ENCODE measurements around the gene MDFIC. TPM values are rescaled to one million over a fixed set of nuclear protein-coding genes. Genes with fewer than 3 reads are reported as not detected.

MDFIC gene
- total and polyA plus RNA-seq, 12 donors = 7.6 to 55.7 (median 33.6) TPM

DNA sequence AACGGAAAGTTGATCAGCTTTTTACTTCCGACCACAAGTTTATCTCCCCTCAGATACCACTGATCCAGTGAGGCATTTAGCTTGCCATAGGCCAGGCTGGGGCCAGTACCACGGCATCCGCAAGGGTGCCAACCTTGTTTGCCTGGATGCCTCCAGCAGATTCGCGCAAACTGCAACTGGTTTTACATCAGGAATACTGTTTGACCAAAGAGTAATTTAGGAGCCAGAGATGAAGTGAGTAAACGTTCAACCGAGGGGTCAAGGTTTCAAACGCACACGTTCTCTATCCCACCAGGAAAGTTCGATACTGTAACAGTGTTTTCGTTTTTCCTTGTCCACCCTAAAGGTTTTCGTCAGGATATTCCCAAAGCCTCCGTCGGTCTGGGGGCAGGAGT lies 266 bp upstream of the MDFIC start:
- Histone ChIP-seq H3K4me1 (peaks cover 0 to 43% (median 27%) of the 10 kb centered on the region in 9 donors), H3K27ac (peak overlapping the region; percentile 79 to 97 (median 90)), H3K36me3 (peaks cover 0 to 6% (median 0%) of the 10 kb centered on the region in 9 donors), H3K9me3 (no peaks in the 10 kb centered on the region), H3K27me3 (no peaks in the 10 kb centered on the region), H3K4me3 (peak overlapping the region in 9 of 10 donors; percentile 60 to 91 (median 87))
- TF ChIP-seq, protein P1, sequence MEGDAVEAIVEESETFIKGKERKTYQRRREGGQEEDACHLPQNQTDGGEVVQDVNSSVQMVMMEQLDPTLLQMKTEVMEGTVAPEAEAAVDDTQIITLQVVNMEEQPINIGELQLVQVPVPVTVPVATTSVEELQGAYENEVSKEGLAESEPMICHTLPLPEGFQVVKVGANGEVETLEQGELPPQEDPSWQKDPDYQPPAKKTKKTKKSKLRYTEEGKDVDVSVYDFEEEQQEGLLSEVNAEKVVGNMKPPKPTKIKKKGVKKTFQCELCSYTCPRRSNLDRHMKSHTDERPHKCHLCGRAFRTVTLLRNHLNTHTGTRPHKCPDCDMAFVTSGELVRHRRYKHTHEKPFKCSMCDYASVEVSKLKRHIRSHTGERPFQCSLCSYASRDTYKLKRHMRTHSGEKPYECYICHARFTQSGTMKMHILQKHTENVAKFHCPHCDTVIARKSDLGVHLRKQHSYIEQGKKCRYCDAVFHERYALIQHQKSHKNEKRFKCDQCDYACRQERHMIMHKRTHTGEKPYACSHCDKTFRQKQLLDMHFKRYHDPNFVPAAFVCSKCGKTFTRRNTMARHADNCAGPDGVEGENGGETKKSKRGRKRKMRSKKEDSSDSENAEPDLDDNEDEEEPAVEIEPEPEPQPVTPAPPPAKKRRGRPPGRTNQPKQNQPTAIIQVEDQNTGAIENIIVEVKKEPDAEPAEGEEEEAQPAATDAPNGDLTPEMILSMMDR (IDR thresholded peaks at IDR 0.05) = no peak
- 29 to 30% methylated on average over 15 of the region's 15 CpGs for WGBS, 2 donors
- DNase-seq (peak; percentile 11 to 24), ATAC-seq (peak in 5 of 8 donors; percentile 16 to 48 (median 25))
- intact Hi-C loops (cut with DNase I) = loop anchor here in 9 of 10 donors (5.0 to 10.0 kb wide), 8 partner anchors 53 to 293 kb away; no protein-coding TSS in a partner anchor

DNA sequence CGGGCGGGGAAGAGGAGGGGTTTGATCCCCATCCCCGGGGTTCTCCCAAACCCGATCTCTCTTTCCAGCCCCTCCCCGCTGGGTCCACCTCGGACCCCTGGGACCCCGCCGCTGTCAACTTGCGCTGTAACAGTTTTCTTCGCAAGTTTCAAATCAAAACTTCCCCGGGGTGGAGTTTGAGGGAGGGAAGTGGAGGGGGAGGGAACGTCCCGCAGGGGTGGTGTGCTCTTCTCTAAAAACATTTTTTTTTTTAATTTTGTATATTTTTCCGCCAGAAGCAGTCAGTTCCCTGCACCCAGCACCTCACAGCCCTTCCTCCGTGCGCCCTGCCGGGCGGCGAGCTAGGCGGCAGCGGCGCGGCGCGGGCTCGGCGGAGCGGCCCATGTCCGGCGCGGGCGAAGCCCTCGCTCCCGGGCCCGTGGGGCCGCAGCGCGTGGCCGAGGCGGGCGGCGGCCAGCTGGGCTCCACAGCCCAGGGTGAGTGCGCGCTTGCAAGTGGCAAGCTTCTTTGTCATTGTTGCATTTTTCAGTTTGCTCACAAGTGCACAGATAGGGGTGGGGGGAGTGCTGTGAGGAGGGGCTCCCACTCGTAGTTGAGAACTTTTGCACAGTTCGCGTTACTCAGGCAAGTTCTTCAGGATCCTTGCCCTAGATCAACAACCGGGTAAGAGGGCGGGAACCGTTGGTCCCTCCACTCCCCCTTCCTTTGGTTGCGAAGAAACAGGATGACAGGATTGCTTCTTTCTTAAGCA lies 933 bp downstream of the MDFIC start:
- Histone ChIP-seq H3K27me3 (no peaks in the 10 kb centered on the region), H3K9me3 (no peaks in the 10 kb centered on the region), H3K4me3 (peak overlapping the region; percentile 43 to 91 (median 86)), H3K27ac (peak overlapping the region; percentile 79 to 97 (median 90)), H3K4me1 (peaks cover 0 to 48% (median 27%) of the 10 kb centered on the region in 9 donors), H3K36me3 (peaks cover 0 to 6% (median 0%) of the 10 kb centered on the region in 9 donors)
- intact Hi-C loops (cut with DNase I) = loop anchor here in 9 of 10 donors (5.0 to 10.0 kb wide), 8 partner anchors 52 to 292 kb away; no protein-coding TSS in a partner anchor
- DNase-seq (peak; percentile 44 to 53), ATAC-seq (peak; percentile 58 to 79 (median 69))
- WGBS, 2 donors = 0% methylated on average over 48 to 51 of the region's 51 CpGs
- TF ChIP-seq, protein P1 (IDR thresholded peaks at IDR 0.05) = no peak

DNA sequence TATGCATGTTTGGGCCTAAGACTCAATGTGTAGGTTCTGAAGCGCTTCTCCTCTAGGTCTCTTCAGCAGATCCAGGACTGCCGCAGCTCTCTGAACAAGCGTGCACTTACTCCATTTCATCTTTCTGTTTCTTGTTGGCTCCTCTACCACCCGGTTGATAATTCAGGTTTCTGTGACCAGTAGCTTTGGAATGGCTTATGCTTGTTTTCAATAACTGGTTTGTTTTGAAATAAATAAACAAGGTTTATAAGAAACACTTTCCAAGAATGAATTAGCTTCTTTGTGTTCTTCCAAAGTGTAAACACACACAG lies 1.5 kb downstream of the MDFIC start:
- DNase-seq = no peak
- ATAC-seq = no peak
- peaks cover 0 to 6% (median 0%) of the 10 kb centered on the region in 9 donors for H3K36me3 ChIP-seq
- peak overlapping the region; percentile 32 to 91 (median 86) for H3K4me3 ChIP-seq
- intact Hi-C loops (cut with DNase I) = loop anchor here in 9 of 10 donors (5.0 to 10.0 kb wide), 8 partner anchors 51 to 291 kb away; no protein-coding TSS in a partner anchor
- peak overlapping the region; percentile 79 to 97 (median 90) for H3K27ac ChIP-seq
- no peaks in the 10 kb centered on the region for H3K27me3 ChIP-seq
- H3K9me3 ChIP-seq = no peaks in the 10 kb centered on the region
- H3K4me1 ChIP-seq = peaks cover 0 to 54% (median 27%) of the 10 kb centered on the region in 9 donors
- TF ChIP-seq, protein P1 (IDR thresholded peaks at IDR 0.05) = no peak
- WGBS, 2 donors = 1 to 2% methylated on average over 4 of the region's 4 CpGs

DNA sequence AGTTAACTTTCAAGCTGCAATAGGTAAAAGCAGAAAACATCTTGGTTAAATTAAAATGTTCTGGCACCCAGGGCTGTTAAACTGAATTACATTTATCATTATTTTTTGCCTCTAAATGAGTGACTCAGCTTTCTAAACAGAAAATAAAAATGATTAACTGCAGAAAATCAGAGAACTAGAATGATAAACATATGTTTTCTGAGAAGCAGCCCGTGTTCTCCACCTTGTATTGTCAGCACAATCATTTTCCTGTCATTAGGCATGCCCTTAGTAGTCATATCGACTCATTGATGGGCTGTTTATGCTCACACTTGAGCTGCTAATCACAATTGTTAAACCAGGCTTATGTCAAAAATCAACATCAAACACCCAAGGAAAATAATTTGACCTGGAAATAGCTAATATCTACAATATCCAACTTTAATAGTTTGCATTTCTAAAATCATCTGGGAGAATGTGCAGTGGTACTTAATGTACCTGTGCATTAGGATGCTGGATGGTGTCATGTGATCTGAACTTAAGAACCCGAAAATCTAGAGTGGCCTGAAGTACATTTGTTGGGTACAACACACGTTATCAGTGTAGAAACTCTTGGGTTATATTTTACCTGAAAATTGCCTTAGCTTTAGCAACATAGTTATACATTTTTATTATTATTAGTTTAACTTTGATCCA lies 2.3 kb downstream of the MDFIC start:
- peaks cover 0 to 6% (median 0%) of the 10 kb centered on the region in 9 donors for H3K36me3 ChIP-seq
- TF ChIP-seq, protein P1 (IDR thresholded peaks at IDR 0.05) = no peak
- WGBS, 2 donors = 52 to 54% methylated on average over 4 of the region's 4 CpGs
- H3K9me3 ChIP-seq = no peaks in the 10 kb centered on the region
- intact Hi-C loops (cut with DNase I) = loop anchor here in 9 of 10 donors (5.0 to 10.0 kb wide), 8 partner anchors 51 to 291 kb away; no protein-coding TSS in a partner anchor
- H3K4me3 ChIP-seq = peak overlapping the region in 9 of 10 donors; percentile 32 to 91 (median 87)
- peak overlapping the region in 9 of 10 donors; percentile 79 to 97 (median 92) for H3K27ac ChIP-seq
- ATAC-seq (no peak), DNase-seq (no peak)
- H3K4me1 ChIP-seq = peaks cover 0 to 62% (median 27%) of the 10 kb centered on the region in 9 donors
- H3K27me3 ChIP-seq = no peaks in the 10 kb centered on the region
